22Rv1 (cell line): Measurements from ENCODE around the gene ZBTB21.

Experiments
- H3K27ac ChIP-seq: fragments of 450-650 bp; 2 replicates; pipeline ENCODE4 v1.5.1; 2017
- ZFX ChIP-seq: fragments of 450-650 bp; IDR thresholded peaks from 2 replicates; pipeline ENCODE4 v1.6.1; 2017; ENCODE audit warnings: antibody characterized with exemption, borderline replicate concordance
- TF ChIP-seq, protein P1 (sequence below): fragments of 450-650 bp; IDR thresholded peaks from 2 replicates; pipeline ENCODE4 v1.5.1; 2017; ENCODE audit warnings: mild to moderate bottlenecking

The ZBTB21 gene

DNA sequence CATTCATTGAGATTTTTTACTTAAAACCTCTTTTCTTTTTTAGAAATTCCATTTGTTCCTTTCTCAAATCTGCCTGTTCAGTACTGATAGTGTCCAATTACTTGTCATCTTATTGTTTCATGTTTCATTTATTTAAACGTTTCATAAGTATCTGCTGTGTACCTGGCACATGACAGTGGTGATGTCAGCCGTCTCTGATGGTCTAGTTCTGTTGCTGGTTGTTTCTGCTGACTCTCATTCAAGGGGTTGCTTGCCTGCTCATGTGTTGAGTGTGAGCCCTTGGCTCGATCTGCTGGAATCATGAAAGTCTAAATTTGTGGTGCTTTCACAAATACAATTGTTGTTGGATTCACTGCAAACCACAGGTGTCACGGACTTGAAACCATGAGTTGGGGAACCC, 30.8 kb downstream of the ZBTB21 start:
- no peak for TF ChIP-seq ZFX
- TF ChIP-seq, protein P1, sequence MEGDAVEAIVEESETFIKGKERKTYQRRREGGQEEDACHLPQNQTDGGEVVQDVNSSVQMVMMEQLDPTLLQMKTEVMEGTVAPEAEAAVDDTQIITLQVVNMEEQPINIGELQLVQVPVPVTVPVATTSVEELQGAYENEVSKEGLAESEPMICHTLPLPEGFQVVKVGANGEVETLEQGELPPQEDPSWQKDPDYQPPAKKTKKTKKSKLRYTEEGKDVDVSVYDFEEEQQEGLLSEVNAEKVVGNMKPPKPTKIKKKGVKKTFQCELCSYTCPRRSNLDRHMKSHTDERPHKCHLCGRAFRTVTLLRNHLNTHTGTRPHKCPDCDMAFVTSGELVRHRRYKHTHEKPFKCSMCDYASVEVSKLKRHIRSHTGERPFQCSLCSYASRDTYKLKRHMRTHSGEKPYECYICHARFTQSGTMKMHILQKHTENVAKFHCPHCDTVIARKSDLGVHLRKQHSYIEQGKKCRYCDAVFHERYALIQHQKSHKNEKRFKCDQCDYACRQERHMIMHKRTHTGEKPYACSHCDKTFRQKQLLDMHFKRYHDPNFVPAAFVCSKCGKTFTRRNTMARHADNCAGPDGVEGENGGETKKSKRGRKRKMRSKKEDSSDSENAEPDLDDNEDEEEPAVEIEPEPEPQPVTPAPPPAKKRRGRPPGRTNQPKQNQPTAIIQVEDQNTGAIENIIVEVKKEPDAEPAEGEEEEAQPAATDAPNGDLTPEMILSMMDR: no peak
- H3K27ac ChIP-seq: no peak overlapping the region

- no peak for TF ChIP-seq ZFX
- TF ChIP-seq, protein P1: no peak
- no peak overlapping the region for H3K27ac ChIP-seq
Measured at GRCh38 chr21:41977034-41977950, 32.9 kb downstream of the ZBTB21 start.

- H3K27ac ChIP-seq: no peak overlapping the region
- TF ChIP-seq, protein P1: no peak
- TF ChIP-seq ZFX: no peak
Measured at GRCh38 chr21:41976611-41977010, 33.5 kb downstream of the ZBTB21 start.

GRCh38 chr21:41975391-41976272, 34.5 kb downstream of the ZBTB21 start:
- no peak overlapping the region for H3K27ac ChIP-seq
- no peak for TF ChIP-seq ZFX
- TF ChIP-seq, protein P1: no peak

- H3K27ac ChIP-seq: no peak overlapping the region
- TF ChIP-seq ZFX: no peak
- TF ChIP-seq, protein P1: no peak
Measured at GRCh38 chr21:41974752-41975053, 35.5 kb downstream of the ZBTB21 start.

- no peak for TF ChIP-seq ZFX
- TF ChIP-seq, protein P1: peak; percentile 9; the same call in 1 of the 2 replicates
- H3K27ac ChIP-seq: no peak overlapping the region
Measured at GRCh38 chr21:41973861-41974751, 36.1 kb downstream of the ZBTB21 start.
